HG02938 (cell line): ENCODE measurements around the gene MISP3.

Experiments used
- ATAC-seq: cut with Tn5 transposase; IDR thresholded peaks from one replicate; pipeline ENCODE4 v1.9.1; 2021; ENCODE audit warnings: mild to moderate bottlenecking, moderate library complexity; ENCODE audit not compliant: unreplicated experiment

The MISP3 gene

DNA sequence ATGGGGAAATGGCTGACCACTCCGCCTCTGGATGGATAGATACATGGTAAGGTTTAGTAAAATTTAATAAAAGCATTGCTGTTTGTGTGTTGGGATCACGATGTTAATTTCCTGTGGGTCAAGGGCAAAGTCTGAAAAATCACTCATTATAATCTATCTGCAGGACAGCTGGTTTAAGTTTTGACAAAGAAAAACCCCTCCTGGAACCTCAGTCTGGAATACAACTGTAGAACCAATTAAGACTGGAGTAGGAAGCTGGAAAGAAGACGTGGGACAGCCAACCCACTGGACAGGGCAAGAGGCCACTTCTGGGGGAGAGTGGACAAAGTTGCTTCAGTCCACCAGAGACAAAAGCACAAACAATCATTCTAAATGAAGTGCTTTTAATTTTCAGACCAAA lies 46.6 kb downstream of the MISP3 start:
- ATAC-seq, result no peak

DNA sequence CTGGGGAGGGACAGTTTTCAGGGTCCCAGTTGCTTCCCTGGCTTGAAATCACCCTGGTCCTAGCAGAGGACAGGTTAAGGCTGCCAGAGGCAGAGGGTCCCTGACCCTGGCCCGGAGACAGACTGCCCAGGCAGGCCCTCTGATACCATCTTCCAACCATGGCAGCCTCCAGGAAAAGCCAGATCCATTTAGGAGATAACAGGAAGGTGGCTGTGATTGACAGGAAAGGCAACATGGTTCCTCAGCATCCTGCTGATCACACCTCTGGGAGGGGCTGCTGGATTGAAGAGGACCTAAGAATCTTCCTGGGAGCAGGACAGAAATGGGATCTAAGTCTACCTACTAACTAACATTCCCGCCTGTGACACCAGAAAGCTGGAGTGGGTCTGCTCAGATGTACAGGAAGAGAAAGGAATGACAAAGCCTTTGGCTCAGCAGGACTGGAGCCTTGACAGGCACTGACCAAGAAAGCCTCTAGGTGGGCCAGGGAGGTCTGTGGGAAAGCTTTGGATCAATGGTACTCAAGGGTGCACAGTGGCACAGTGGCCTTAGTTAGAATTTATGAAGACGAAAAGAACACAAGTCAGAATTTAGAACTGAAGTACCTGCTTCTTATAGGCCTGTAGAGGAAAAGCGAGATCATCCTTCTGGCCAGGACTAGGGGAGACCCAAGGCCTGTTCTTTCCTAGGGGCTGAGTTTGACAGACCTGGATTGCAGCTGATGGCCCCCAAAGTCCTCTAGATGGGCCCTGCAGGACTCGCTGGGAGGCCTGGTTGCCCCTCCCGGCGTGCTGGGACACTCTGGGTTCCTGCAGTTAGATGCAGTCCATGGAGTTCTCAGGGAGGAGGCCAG lies 47.3 kb downstream of the MISP3 start:
- ATAC-seq, result no peak

DNA sequence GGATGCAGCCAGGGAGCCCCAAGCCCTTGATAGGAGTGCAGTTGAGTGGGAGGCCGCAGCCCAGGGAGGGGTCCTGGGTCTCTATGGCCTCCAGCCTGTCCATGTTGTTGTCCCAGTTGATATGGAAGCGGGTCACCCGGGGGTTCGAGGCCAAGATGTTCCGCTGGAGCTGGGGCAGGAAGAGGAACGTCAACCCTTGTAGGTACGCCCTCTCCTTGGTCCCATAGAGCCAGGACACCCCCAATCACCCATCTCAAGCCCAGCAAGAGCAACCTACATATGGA lies 47.9 kb downstream of the MISP3 start:
- ATAC-seq, result no peak

DNA sequence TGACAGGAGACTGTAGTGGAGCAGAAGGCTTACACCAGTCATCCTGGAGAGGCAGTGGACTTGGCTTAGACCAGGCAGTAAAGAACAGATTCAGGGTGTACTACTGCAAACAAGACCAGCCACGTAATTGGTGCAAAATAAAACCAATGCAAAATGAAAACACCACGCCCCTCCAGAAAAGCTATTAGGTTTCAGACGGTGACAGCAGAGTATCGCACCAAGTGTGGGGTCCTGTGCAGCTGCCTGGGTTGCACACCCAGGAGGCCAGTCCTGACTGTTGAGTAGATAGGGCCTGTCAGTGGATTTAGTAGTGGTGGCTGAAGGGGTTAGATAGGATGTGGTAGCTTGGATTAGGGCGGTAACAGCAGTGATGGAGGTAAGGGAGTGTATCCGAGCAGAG lies 50.3 kb downstream of the MISP3 start:
- ATAC-seq, result no peak
